Vagina (tissue), 2 donors: Measurements from ENCODE around the gene CALML3. TPM values are rescaled to one million over a fixed set of nuclear protein-coding genes. Genes with fewer than 3 reads are reported as not detected.
A peak's percentile ranks its signal among the peaks of the same experiment; 100 is the strongest.

Experiments used
- DNase-seq, 2 donors: peaks; one replicate each; pipeline ENCODE4 v3.0.0-alpha.2; 2017; ENCODE audit errors: extremely low spot score in 2 of 2
- H3K27ac ChIP-seq: fragments of 200-600 bp; sonication (generic); one replicate; pipeline ENCODE4 v1.5.1; 2019
- H3K27me3 ChIP-seq: fragments of 200-600 bp; sonication (generic); one replicate; pipeline ENCODE4 v1.5.1; 2019
- H3K36me3 ChIP-seq, 2 donors: fragments of 200-600 bp; sonication (generic); one replicate each; pipeline ENCODE4 v1.5.1; 2017 to 2019
- H3K4me1 ChIP-seq: fragments of 200-600 bp; sonication (generic); one replicate; pipeline ENCODE4 v1.5.1; 2019
- H3K4me3 ChIP-seq, 2 donors: fragments of 200-600 bp; sonication (generic); 1 replicate in 1 of 2; 2 replicates in 1 of 2; pipeline ENCODE4 v1.5.1; 2016 to 2019
- H3K9me3 ChIP-seq: fragments of 200-600 bp; sonication (generic); one replicate; pipeline ENCODE4 v1.5.1; 2019
- POLR2A ChIP-seq, 2 donors: fragments of 450-650 bp; IDR thresholded peaks; one replicate each; pipeline ENCODE4 v1.6.1; 2017; ENCODE audit warnings: antibody characterized with exemption in 2 of 2, mild to moderate bottlenecking in 2 of 2, moderate library complexity in 2 of 2
- POLR2AphosphoS5 ChIP-seq, 2 donors: sonication (generic); formaldehyde crosslinking; IDR thresholded peaks; one replicate each; pipeline ENCODE4 v1.9.0; 2017; ENCODE audit warnings: antibody characterized with exemption in 2 of 2, mild to moderate bottlenecking in 2 of 2, low read depth in 1 of 2; ENCODE audit not compliant: insufficient read depth in 1 of 2
- intact Hi-C: fragments of 100-400 bp; cut with DNase I; formaldehyde crosslinking; loops from one replicate; pipeline ENCODE4 v1.15.1; 2023
- total RNA-seq: library from RNA; depleted of rRNA; stranded (reverse); fragments of >200 nt; gene quantifications from one replicate; pipeline ENCODE4 v1.2.3, GENCODE V29; 2016
- TF ChIP-seq, protein P1 (sequence below), 3 experiments: fragments of 450-650 bp in 2 of 3; fragments of 200-600 bp in 1 of 3; sonication (generic) in 1 of 3; IDR thresholded peaks; one replicate each; pipeline ENCODE4 v1.5.1; 2017 to 2019; ENCODE audit warnings: antibody characterized with exemption in 3 of 3, mild to moderate bottlenecking in 2 of 3, moderate library complexity in 2 of 3

The CALML3 gene
- total RNA-seq, 1 donor from 2014 or later, result 50.6 TPM

DNA sequence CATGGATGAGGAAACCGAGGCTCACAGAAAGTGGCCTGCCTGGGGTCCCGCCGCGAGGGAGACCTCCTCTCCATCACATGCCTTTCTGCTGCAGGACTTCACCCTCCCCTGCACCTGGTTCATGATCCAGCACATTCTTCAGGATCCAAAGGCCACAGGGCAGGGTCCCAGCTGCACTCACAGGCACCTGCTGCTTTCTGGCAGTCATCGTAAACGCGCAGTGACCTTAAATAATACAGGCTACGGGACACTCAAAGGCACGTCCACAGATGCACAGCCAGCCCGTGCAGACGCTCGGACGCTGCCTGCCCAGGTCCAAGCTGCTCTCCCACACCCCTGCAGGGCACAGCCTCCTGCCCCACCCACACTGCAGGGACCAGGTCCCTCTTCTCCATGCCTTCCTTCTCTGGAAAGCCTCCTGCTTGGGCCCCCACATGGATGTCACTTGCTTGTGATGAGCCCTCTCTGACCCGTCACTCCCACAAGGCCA is 49.9 kb downstream of the CALML3 start:
- DNase-seq, result no peak
- Histone ChIP-seq H3K27ac (peak overlapping the region; percentile 62), H3K27me3 (no peaks in the 10 kb centered on the region), H3K36me3 (no peaks in the 10 kb centered on the region), H3K4me1 (peaks cover 45% of the 10 kb centered on the region), H3K9me3 (no peaks in the 10 kb centered on the region), H3K4me3 (no peak overlapping the region)
- intact Hi-C loops, result no loop called here
- TF ChIP-seq POLR2AphosphoS5 (IDR thresholded peaks at IDR 0.05; ENCODE audit: insufficient read depth in 1 of 2, low read depth in 1 of 2), result no peak
- TF ChIP-seq, protein P1, sequence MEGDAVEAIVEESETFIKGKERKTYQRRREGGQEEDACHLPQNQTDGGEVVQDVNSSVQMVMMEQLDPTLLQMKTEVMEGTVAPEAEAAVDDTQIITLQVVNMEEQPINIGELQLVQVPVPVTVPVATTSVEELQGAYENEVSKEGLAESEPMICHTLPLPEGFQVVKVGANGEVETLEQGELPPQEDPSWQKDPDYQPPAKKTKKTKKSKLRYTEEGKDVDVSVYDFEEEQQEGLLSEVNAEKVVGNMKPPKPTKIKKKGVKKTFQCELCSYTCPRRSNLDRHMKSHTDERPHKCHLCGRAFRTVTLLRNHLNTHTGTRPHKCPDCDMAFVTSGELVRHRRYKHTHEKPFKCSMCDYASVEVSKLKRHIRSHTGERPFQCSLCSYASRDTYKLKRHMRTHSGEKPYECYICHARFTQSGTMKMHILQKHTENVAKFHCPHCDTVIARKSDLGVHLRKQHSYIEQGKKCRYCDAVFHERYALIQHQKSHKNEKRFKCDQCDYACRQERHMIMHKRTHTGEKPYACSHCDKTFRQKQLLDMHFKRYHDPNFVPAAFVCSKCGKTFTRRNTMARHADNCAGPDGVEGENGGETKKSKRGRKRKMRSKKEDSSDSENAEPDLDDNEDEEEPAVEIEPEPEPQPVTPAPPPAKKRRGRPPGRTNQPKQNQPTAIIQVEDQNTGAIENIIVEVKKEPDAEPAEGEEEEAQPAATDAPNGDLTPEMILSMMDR (IDR thresholded peaks at IDR 0.05), result no peak
- no peak for TF ChIP-seq POLR2A (IDR thresholded peaks at IDR 0.05)

DNA sequence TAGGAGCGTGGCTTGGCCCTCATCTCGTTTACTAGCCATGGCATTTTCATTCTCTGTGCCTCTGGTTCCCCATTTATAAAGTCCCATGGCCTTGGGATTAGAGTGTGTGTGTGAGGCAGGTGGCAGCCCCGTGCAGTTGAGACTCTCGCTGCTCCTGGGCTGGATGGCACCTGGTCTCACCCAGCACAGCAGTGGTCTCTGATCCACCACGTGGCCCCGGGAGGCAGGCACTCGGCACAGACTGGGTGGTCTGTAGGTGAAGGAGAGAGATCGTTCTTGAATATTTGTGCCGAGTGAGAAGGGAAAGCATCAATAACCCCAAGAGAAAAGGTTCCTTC is 50.4 kb downstream of the CALML3 start:
- H3K27me3 ChIP-seq, result no peaks in the 10 kb centered on the region
- peak overlapping the region; percentile 62 for H3K27ac ChIP-seq
- H3K9me3 ChIP-seq, result no peaks in the 10 kb centered on the region
- TF ChIP-seq POLR2AphosphoS5 (IDR thresholded peaks at IDR 0.05; ENCODE audit: insufficient read depth in 1 of 2, low read depth in 1 of 2) (no peak), POLR2A (IDR thresholded peaks at IDR 0.05) (no peak)
- TF ChIP-seq, protein P1 (IDR thresholded peaks at IDR 0.05), result no peak
- DNase-seq, result no peak
- intact Hi-C loops, result no loop called here
- peaks cover 45% of the 10 kb centered on the region for H3K4me1 ChIP-seq
- H3K4me3 ChIP-seq, result no peak overlapping the region
- no peaks in the 10 kb centered on the region for H3K36me3 ChIP-seq

DNA sequence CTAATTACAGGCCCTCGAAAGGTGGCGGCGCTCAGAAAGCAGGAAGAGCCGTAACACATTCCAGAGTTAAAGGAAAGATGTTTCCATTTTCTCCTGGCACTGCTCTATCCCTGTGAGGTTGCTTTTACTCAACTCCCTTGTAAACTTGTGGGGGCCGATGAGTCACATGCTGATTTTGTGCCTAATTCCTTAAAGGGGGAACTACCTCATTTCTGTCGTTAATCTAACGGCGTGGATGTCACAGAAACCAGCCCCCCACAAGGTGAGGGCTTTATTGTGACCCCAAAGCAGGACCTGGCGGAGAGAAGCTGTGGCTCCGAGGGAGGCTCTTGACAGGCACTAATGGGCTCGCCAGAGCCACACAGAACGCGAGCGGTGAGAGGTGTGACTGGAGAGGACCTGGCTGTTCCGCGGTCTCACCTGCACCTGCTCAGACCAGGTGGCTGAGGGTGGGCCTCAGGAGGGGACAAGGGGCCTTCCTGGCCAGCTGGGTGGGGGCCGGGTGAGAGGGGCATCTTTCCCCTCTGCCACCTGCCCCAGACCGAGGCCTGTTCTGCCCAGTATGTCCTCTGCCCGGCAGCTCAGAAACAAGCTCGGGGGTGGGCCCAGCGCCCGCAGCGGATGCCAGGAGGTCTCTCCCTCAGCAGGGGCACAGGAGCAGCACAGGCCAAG is 50.9 kb downstream of the CALML3 start:
- intact Hi-C loops, result no loop called here
- Histone ChIP-seq H3K9me3 (no peaks in the 10 kb centered on the region), H3K27ac (peak overlapping the region; percentile 62), H3K4me3 (peak overlapping the region; percentile 8 to 10), H3K4me1 (peaks cover 45% of the 10 kb centered on the region), H3K36me3 (no peaks in the 10 kb centered on the region), H3K27me3 (no peaks in the 10 kb centered on the region)
- DNase-seq, result no peak
- TF ChIP-seq, protein P1 (IDR thresholded peaks at IDR 0.05), result no peak
- no peak for TF ChIP-seq POLR2A (IDR thresholded peaks at IDR 0.05)
- peak; percentile 26 to 71 for TF ChIP-seq POLR2AphosphoS5 (IDR thresholded peaks at IDR 0.05; ENCODE audit: insufficient read depth in 1 of 2, low read depth in 1 of 2)

DNA sequence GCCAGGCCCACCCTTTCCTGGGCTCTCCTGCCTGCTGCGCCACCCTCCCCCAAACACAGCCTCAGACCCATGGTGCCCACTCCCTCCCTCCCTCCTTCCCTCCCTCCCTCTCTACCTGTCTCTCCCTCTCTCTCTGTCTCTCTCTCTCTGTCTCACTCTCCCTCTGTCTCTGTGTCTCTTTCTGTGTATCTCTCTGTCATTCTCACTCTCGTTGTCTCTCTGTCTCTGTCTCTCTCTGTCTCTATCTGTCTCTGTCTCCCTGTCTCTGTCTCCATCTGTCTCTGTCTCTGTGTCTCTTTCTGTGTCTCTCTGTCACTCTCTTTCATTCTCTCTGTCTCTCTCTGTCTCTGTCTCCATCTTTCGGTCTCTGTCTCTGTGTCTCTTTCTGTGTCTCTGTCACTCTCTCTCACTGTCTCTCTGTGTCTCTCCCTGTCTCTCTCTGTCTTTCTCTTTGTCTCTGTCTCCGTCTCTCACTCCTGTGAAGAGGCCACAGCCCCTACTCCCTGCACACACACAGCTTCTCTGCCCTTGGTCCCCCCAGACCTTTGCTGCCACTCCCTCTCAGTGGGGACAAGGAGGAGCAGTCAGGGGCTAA is 51.5 kb downstream of the CALML3 start:
- intact Hi-C loops, result no loop called here
- Histone ChIP-seq H3K27me3 (no peaks in the 10 kb centered on the region), H3K36me3 (no peaks in the 10 kb centered on the region), H3K4me3 (peak overlapping the region in 1 of 2 donors; percentile 10), H3K27ac (peak overlapping the region; percentile 62), H3K9me3 (no peaks in the 10 kb centered on the region), H3K4me1 (peaks cover 45% of the 10 kb centered on the region)
- DNase-seq, result no peak
- TF ChIP-seq, protein P1 (IDR thresholded peaks at IDR 0.05), result no peak
- TF ChIP-seq POLR2AphosphoS5 (IDR thresholded peaks at IDR 0.05; ENCODE audit: insufficient read depth in 1 of 2, low read depth in 1 of 2) (no peak), POLR2A (IDR thresholded peaks at IDR 0.05) (no peak)

Other genes with a start within 250 kb of the CALML3 start
- not detected for gene UCN3, start 160.0 kb upstream of the CALML3 start, total RNA-seq
- not detected for gene TUBAL3, start 120.1 kb upstream of the CALML3 start, total RNA-seq
- 103 TPM for gene NET1, start 112.4 kb upstream of the CALML3 start, total RNA-seq
- 102 TPM for gene CALML5, start 25.4 kb upstream of the CALML3 start, total RNA-seq
- 17.4 TPM for gene ASB13, start 141.6 kb downstream of the CALML3 start, total RNA-seq
- gene TASOR2, start 159.9 kb downstream of the CALML3 start, total RNA-seq, result 51.6 TPM